Erythroblast (primary cell): Measurements from ENCODE around the gene GDAP2.
A peak's percentile ranks its signal among the peaks of the same experiment; 100 is the strongest.

Experiments used
- DNase-seq, 2 experiments: peaks; one replicate each; lab custom pipeline; 2025; lab: John Stamatoyannopoulos, UW
- GATA1 ChIP-seq: IDR thresholded peaks from 2 replicates; pipeline ENCODE4 v1.6.1; 2011; ENCODE audit warnings: low read depth, mild to moderate bottlenecking, control low read depth, low read length, moderate library complexity
- POLR2A ChIP-seq: IDR thresholded peaks from 2 replicates; pipeline ENCODE4 v1.6.1; 2011; ENCODE audit warnings: mild to moderate bottlenecking, low read length

Gene GDAP2, protein sequence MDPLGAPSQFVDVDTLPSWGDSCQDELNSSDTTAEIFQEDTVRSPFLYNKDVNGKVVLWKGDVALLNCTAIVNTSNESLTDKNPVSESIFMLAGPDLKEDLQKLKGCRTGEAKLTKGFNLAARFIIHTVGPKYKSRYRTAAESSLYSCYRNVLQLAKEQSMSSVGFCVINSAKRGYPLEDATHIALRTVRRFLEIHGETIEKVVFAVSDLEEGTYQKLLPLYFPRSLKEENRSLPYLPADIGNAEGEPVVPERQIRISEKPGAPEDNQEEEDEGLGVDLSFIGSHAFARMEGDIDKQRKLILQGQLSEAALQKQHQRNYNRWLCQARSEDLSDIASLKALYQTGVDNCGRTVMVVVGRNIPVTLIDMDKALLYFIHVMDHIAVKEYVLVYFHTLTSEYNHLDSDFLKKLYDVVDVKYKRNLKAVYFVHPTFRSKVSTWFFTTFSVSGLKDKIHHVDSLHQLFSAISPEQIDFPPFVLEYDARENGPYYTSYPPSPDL

DNA sequence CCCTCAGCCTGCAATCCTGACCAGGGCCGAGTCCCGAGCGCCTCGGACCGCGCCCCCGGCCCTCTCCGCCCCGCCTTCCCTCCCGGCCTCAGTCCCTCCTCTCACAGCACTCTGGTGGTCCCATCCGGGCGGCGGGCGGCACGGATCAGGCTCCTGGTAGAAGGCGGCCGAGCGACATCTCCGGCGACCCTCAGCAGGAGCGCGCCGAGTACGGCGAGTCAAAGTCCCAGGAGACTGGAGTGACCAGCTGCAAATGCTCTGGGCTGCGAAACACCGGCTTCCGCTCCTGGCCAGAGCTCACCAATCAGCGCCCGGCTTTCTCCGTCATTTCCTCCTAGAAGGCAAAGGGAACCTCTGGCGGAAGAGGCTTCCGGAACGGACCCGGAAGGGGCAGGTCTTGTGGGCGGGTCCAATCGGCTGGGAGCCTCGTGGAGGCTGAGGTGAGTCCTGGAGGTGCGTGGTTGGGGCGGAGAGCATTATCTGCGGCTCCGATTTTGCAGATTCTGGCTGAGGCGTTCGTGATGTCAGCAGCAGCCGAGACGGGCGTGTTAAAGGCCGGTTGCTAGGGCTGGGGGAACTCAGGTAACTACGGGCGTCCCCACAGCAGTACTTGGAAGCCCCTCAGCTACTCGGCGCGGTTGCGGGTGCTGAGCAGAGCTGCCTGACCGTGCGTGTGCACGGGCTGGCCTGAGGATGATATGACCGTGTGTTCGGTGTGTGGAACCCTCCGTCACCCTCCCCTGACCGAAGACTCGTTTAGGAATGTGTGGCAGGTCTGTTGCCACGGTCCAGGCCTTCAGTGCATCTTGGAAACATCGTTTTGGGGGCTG, at the start of gene GDAP2, which contains the start of gene WDR3:
GDAP2 (minus strand) TSS at position 279 of the 830 bp plus-strand sequence. CDS start 9,264 bp downstream, outside the sequence.
WDR3 (plus strand) TSS at position 397 of the 830 bp plus-strand sequence. CDS start 3,581 bp downstream, outside the sequence.
- peak; percentile 96 to 97 for DNase-seq
- TF ChIP-seq POLR2A (peak; percentile 74), GATA1 (no peak)

DNA sequence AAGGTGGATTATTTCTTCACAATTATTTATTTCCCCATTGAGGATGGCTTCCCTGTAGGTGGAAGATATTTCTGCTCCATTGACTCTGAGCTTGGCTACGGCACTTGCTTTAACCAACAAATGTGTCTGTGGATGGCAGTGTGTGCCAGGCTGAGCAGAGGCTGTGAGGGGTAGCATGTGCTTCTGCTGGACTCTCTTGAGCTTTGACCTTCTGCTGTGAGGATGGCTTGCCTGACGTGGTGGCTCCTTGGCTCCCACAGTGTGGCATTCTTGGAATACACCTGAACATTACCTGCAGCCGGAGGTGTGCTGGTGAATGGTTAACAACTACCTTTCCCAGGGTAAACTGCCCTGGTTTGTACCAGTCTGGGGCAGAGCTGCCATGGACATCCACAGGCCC, 47.0 kb upstream of the GDAP2 start:
- DNase-seq, result no peak
- no peak for TF ChIP-seq POLR2A
- no peak for TF ChIP-seq GATA1

DNA sequence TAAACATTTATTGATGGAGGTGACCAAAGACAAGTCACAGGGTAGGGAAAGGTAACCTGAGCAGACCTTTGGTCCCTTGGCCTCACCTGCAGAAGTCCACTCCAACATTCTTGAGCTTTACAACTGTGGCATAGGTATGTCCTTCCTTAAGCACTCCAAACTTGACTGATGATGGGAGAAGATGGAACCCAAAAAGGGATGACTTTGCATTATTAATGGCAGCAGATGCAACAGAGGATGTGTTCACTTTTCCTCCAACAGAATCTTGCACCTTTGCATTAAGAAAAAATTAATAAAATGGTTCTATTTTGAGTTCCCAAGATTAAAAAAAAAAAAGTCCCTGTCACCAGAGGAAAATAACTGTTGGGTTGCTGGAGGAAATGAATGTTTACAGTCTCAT, 42.4 kb upstream of the GDAP2 start:
- TF ChIP-seq GATA1, result no peak
- no peak for TF ChIP-seq POLR2A

DNA sequence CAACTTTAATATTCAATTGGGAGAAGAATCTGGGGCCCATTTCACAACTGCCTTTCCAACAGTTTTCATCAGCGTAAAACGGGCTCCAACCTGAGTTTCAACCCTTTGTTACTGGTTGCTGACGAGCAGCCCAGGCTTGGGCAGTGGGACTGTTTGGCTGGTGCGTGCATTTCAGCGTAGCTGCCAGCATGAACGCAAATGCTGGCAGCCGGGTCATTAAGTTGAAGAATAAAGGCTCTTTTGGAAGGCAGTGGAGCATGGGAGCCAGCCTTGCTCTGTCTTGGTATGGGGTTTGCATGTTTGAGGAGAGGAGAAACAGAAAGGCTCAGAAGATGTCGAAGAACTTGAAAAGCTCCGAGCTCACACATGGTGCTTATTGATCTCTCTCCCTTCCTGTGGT, 40.8 kb upstream of the GDAP2 start:
- TF ChIP-seq GATA1 (no peak), POLR2A (no peak)
- no peak for DNase-seq

More for the DNA sequence above, 42.4 kb upstream of the GDAP2 start:
- no peak for DNase-seq

DNA sequence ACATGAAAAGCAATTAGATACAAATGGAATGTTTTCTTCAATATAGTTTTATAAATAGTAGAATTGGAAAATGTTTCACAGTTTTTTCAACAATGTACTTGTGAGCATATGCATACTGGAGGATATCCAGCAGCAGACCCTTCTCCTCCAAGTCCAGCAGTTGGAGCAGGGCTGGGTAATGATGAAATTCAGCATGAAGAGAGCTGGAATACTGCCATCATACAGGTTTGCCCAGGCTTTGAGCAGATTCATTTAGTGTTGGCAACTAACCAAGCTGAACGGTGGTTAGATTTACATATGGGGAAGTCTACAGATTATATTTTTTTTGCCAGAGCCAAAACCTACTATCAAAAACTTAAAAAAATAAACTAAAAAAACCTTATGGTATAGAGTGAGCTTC, 38.5 kb upstream of the GDAP2 start:
- peak in 1 of 2 experiments; percentile 5 for DNase-seq
- no peak for TF ChIP-seq GATA1
- no peak for TF ChIP-seq POLR2A

DNA sequence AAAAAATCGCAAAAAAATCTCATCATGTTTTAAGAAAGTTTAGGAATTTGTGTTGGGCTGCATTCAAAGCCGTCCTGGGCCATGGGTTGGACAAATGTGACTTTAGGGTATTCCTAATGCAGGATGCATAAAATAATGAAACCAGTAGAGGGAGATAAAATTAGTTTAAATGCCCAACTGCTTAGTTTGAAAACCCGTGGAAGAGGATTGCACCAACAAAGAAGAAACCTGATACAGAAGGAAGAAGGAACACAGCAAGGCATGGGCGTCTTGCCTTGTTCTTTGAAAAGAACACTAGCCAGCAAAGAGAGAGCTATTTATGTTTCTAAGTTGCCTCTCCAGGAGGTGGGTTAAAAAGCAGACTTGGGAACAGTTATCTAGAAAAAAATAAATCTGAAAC, 38.1 kb upstream of the GDAP2 start:
- DNase-seq, result no peak
- no peak for TF ChIP-seq POLR2A
- no peak for TF ChIP-seq GATA1

DNA sequence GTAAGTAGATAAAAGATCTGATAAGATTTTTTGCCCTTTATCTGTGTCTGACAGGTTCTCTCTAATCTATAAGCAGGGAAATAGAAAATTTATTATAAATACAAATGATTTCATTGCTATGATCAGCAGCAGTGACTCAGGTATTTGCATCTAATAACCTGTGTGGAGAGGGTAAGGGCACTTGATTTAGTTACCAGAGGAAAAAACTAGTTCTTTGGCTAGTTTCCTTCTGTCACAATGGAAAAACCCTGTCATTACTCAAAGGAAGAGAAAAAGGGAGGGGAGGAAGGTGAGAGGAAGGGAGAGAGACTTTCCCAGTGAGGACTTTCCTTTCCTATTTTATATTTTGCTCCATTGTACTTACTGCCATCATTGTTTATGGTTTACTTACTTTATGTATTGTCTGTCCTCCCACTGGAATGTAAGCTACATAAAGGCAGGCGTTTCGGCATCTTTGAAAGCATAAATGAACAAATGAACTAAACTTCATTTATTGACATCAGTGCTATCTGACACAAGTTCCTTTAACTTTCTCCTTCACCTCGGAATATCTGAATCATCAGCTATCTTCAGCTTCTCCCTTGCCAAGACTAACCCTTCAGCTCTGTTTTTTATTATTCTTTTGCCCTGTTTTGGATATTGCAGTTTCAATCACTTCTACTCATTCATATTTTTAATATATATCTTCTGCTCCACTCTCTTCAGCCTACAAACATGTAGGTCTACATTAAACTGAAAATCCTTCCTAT, 35.0 kb upstream of the GDAP2 start:
- TF ChIP-seq POLR2A (no peak), GATA1 (no peak)
- DNase-seq, result no peak

DNA sequence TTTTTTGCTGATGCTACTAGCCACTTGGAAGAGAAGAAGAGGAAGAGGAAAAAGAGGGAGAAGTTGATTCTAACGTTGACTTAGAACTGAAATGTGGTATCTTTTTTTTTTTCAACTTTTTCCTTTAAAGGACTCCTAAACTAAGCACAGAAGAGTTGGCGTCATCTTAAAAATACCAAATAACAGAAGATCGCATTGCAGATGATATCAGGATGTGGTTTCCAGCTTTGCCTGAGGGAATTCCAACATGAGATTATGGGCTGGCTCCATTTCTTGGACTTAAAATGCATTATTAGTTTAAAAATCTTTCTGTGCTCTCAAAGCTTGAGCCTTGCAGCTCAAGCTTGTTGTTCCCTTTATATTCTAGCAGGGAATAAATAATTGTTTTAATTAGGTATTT, 29.9 kb upstream of the GDAP2 start:
- DNase-seq, result no peak
- no peak for TF ChIP-seq POLR2A
- no peak for TF ChIP-seq GATA1

DNA sequence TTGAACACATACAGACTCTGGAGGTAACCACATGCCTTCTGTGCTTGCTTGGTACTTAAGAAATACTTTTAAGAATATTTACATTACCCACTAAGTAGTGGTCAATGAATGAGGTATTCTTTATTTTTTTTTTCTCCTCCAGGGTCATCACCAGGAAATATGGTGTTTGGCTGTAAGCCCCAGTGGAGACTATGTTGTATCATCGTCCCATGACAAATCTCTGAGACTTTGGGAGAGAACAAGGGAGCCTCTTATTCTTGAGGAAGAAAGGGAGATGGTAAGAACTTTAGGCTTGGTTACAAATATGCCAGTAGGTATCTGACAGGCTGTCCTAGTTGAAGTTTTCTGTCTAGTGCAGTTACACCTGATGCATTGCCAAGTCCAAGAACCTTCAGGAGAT, 23.0 kb upstream of the GDAP2 start:
- no peak for DNase-seq
- TF ChIP-seq GATA1, result no peak
- TF ChIP-seq POLR2A, result no peak

DNA sequence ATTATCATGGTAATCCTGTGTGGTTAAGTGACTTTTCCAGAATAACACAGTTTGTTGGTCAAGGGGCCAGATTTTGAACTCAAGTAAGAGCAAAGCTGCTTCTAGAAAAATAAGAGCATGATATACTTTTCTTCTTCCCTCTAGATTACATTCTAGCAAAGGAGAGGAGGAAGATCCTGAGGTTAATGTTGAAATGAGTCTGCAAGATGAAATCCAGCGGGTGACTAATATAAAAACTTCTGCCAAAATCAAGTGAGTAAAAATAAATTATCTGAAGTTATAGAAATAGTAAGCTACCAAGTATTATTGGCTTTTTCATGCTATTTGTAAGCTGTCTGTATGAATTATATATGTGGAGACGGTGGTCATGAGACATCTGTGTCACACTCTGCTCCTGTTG, 12.9 kb upstream of the GDAP2 start:
- no peak for TF ChIP-seq GATA1
- TF ChIP-seq POLR2A, result no peak
- DNase-seq, result no peak

DNA sequence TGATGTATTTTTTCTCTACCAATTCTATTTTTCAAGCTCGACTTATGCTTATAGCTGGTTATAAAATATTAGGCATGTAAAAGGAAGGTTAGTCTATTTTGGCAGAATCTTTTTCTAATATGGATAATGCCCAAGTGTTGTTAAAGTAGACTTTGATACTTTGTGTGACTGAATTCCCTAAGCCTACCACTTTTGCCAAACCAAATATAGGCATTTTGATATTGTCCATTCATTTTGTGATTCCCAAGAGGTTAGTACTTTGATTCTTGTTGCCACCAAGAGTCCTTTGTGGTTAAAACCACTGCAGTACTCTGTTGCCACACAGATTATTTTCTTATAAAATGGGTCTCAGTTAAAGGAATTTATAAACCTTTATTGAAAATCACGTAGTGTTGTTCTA, 4.3 kb upstream of the GDAP2 start:
- TF ChIP-seq POLR2A (no peak), GATA1 (no peak)

DNA sequence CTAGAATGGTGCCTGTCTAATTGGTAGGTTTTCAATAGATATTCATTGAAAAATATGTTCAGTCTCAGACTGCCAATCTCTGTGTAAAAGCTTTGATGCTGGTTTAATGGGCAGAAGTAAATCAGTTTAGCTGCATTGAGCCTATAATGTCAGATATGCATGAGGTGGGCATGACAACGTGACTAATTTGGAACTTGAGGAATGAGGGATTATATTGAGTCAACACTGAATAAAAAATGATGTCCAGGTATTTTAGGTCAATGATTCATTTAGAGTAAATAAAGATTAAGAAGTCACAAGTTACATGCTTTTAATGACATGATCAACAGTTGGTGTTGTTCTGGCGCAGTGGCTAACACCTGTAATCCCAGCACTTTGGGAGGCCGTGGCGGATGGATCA, 3.2 kb upstream of the GDAP2 start:
- TF ChIP-seq POLR2A, result no peak
- TF ChIP-seq GATA1, result no peak

More for the DNA sequence above, 4.3 kb upstream of the GDAP2 start:
- no peak for DNase-seq

DNA sequence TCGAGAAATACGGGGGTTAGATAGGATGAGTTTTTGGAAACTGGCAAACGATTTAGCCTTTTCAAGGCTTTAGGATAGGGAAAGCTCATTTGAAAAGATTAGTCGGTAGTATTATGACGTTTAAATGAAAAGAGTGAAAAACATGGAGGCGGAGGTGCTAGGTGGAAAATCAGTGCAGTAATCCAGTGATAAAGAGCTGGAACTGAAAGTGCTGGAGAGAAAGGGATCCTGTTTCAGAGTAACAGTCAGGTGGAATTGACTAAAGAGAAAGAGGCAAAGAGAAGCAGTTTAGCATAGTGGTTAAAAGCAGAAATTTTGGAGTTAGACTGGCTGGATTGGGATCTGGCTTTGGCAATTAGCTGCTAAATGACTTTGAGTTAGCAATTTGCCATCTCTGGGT, 1.1 kb upstream of the GDAP2 start:
- TF ChIP-seq POLR2A (no peak), GATA1 (no peak)
- peak in 1 of 2 experiments; percentile 16 for DNase-seq

More for the DNA sequence above, 3.2 kb upstream of the GDAP2 start:
- no peak for DNase-seq

DNA sequence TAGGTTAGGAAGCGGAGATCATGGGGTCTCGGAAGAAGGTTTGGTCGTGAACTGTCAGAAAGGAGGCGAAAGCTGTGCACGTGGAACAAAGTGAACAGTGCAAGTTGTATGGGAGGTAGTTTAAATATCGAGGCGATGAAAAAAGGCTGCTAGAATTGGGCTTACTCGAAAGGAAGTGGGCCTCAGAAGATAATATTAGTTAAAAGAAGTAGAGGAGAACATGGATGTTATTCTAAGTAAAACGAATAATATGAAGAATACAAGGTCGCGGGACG, 689 bp upstream of the GDAP2 start:
- no peak for TF ChIP-seq POLR2A
- TF ChIP-seq GATA1, result no peak
- DNase-seq, result no peak
